Esophagus muscularis mucosa (tissue), 4 donors: ENCODE measurements around the gene SLC15A1.

Source experiments
- CTCF ChIP-seq, 3 experiments: fragments of 200-600 bp in 2 of 3; fragments of 450-650 bp in 1 of 3; sonication (generic) in 2 of 3; IDR thresholded peaks; one replicate each; pipeline ENCODE4 v1.5.1; 2017 to 2019; ENCODE audit warnings: antibody characterized with exemption in 3 of 3, mild to moderate bottlenecking in 2 of 3, moderate library complexity in 1 of 3
- EP300 ChIP-seq: sonication (generic); formaldehyde crosslinking; IDR thresholded peaks from one replicate; pipeline ENCODE4 v1.6.1; 2017; ENCODE audit warnings: antibody characterized with exemption
- POLR2AphosphoS5 ChIP-seq, 2 donors: sonication (generic); formaldehyde crosslinking; IDR thresholded peaks; one replicate each; pipeline ENCODE4 v1.6.1; 2017; ENCODE audit warnings: antibody characterized with exemption in 2 of 2

GRCh38 chr13:98691360-98691759, 61.1 kb downstream of the SLC15A1 start:
- TF ChIP-seq CTCF (IDR thresholded peaks at IDR 0.05) (no peak), EP300 (no peak), POLR2AphosphoS5 (IDR thresholded peaks at IDR 0.05) (no peak)
